ENCODE data around the gene IQCK. TPM values are rescaled to one million over a fixed set of nuclear protein-coding genes. Genes with fewer than 3 reads are reported as not detected.

Gene IQCK
- total RNA-seq, 6 experiments from 2014 or later: 2.0 to 4.7 (median 3.9) TPM

- Histone ChIP-seq H3K27me3 (no peaks in the 10 kb centered on the region), H3K9me3 (no peaks in the 10 kb centered on the region), H3K4me1 (peaks cover 0 to 12% (median 5%) of the 10 kb centered on the region in 4 donors), H3K4me3 (peak overlapping the region; percentile 52 to 74 (median 58)), H3K36me3 (no peaks in the 10 kb centered on the region), H3K27ac (peak overlapping the region in 1 of 3 donors; percentile 18)
- TF ChIP-seq CTCF (IDR thresholded peaks at IDR 0.05): no peak
- TF ChIP-seq POLR2A (IDR thresholded peaks at IDR 0.05): no peak
- ATAC-seq: peak; percentile 5 to 42 (median 15)
- intact Hi-C loops (cut with DNase I): no loop called here
- WGBS (ENCODE audit: insufficient coverage, low coverage, low lambda C conversion rate, missing lambda C conversion rate): 7% methylated on average over 8 of the region's 35 CpGs
- DNase-seq: peak in 1 of 3 donors; percentile 52
These were observed 165.4 kb downstream of the IQCK start for GRCh38 chr16:19883296-19883965.

GRCh38 chr16:19883966-19884485 lies 166.0 kb downstream of the IQCK start:
- TF ChIP-seq CTCF (IDR thresholded peaks at IDR 0.05) (no peak), POLR2A (IDR thresholded peaks at IDR 0.05) (no peak)
- DNase-seq (peak in 2 of 3 donors; percentile 33 to 60), ATAC-seq (peak in 1 of 4 donors; percentile 7)
- Histone ChIP-seq H3K9me3 (no peaks in the 10 kb centered on the region), H3K36me3 (no peaks in the 10 kb centered on the region), H3K4me3 (peak overlapping the region; percentile 52 to 74 (median 58)), H3K4me1 (peaks cover 0 to 12% (median 5%) of the 10 kb centered on the region in 4 donors), H3K27ac (peak overlapping the region in 2 of 3 donors; percentile 16 to 18), H3K27me3 (no peaks in the 10 kb centered on the region)
- intact Hi-C loops (cut with DNase I): no loop called here
- WGBS (ENCODE audit: insufficient coverage, low coverage, low lambda C conversion rate, missing lambda C conversion rate): 1% methylated on average over 21 of the region's 24 CpGs

DNA sequence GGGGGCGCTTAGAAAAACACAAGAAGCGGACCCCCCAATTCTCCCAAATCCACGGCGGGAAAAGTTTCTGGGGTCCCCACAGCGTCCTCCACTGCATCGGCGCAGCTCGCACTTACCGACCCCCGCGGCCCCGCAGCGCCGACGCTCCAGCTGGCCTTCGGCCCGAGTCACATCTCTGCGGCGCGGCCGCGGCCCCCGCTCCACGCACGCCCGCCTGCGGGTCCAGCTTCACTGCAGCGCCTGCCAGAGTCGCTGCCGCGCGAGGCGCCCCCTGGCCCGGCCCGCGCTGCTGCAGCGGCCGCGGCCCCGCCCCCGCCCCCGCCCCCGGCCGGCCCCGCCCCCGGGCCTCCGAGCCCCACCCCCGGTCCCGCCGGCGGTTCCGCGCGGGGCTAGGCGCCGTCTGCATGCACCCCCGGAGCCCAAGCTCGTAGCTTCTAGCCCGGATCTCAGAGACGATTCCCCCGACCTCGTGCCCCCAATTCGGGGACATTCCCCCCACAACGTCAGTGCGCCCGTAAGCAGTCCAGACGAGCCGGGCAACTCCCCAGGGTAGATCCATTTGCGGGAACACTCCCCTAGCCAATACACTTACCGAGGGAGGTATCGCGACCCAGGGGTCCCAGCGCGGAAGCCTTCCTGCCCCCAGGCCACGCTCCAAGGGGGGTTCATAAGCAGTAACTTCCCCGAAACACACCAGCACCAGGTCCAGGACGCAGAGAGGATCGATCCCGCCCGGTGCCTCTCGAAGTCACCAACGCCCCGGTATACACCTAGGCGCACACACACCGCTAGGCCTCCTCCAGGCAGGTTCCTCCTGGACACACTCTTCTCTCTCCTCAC lies 166.8 kb downstream of the IQCK start, which contains the start of gene GPRC5B:
GPRC5B (minus strand) TSS at position 238 of the 840 bp plus-strand sequence. CDS start 12,003 bp downstream, outside the sequence.
- 3% methylated on average over 14 of the region's 85 CpGs for WGBS (ENCODE audit: insufficient coverage, low coverage, low lambda C conversion rate, missing lambda C conversion rate)
- peak; percentile 64 to 72 (median 68) for ATAC-seq
- TF ChIP-seq POLR2A (IDR thresholded peaks at IDR 0.05): no peak
- TF ChIP-seq CTCF (IDR thresholded peaks at IDR 0.05): peak in 3 of 4 donors; percentile 9 to 23 (median 18)
- peak within 1 kb of the TSS; percentile 52 to 74 (median 58) for H3K4me3 ChIP-seq
- H3K36me3 ChIP-seq: no peaks in the 10 kb centered on the region
- H3K4me1 ChIP-seq: peaks cover 0 to 12% (median 5%) of the 10 kb centered on the region in 4 donors
- peak; percentile 51 to 64 (median 60) for DNase-seq
- no peaks in the 10 kb centered on the region for H3K27me3 ChIP-seq
- intact Hi-C loops (cut with DNase I): loop anchor here (5.0 kb wide), 2 partner anchors 283 to 323 kb away; no protein-coding TSS in a partner anchor
- H3K27ac ChIP-seq: peak within 1 kb of the TSS in 2 of 3 donors; percentile 16 to 18
- no peaks in the 10 kb centered on the region for H3K9me3 ChIP-seq

- Histone ChIP-seq H3K27me3 (no peaks in the 10 kb centered on the region), H3K36me3 (no peaks in the 10 kb centered on the region), H3K4me3 (peak overlapping the region; percentile 33 to 58 (median 52)), H3K27ac (no peak overlapping the region), H3K4me1 (peaks cover 0 to 12% (median 5%) of the 10 kb centered on the region in 4 donors), H3K9me3 (no peaks in the 10 kb centered on the region)
- ATAC-seq: peak; percentile 44 to 58 (median 48)
- peak; percentile 51 to 55 (median 52) for DNase-seq
- TF ChIP-seq POLR2A (IDR thresholded peaks at IDR 0.05) (no peak), CTCF (IDR thresholded peaks at IDR 0.05) (no peak)
- 0% methylated on average over 1 of the region's 41 CpGs for WGBS (ENCODE audit: insufficient coverage, low coverage, low lambda C conversion rate, missing lambda C conversion rate)
- intact Hi-C loops (cut with DNase I): loop anchor here (5.0 kb wide), 2 partner anchors 283 to 323 kb away; no protein-coding TSS in a partner anchor
These were observed 167.5 kb downstream of the IQCK start for GRCh38 chr16:19885451-19886072.

All from right lobe of liver (tissue), 6 donors.